Stimulated activated CD8-positive, alpha-beta memory T cell treated with anti-CD3 and anti-CD28 coated beads, Interleukin-2, amount 100 ng/mL, for 1 hour (primary cell): ENCODE measurements around the gene MRTFB.
"Not testable (repeated sequence)": the region's sequence is repeated elsewhere in the genome, so short reads cannot be mapped to it uniquely, and the experiment has no call there.

ENCODE experiments used
- DNase-seq, 2 donors: peaks; one replicate each; pipeline ENCODE4 v3.0.0-alpha.2; 2020; ENCODE audit warnings: low read depth in 2 of 2

MRTFB gene

DNA sequence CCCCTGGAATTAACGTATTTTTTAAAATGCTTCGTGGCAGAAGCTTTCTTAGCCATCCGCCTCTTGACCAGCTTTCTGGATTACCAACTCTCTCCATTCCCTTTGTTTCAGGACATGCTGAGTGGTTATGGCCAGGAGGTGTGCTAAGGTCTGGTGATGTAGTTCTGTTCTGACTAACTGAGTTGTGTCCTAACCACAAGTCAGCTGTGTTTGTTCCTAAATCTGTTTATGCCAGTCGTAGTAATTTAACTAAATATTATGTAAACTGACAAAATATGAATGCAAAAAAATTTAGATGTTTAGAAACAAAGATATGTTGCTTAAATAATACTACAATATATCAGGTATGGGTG, 61.6 kb downstream of the MRTFB start:
- DNase-seq = no peak

DNA sequence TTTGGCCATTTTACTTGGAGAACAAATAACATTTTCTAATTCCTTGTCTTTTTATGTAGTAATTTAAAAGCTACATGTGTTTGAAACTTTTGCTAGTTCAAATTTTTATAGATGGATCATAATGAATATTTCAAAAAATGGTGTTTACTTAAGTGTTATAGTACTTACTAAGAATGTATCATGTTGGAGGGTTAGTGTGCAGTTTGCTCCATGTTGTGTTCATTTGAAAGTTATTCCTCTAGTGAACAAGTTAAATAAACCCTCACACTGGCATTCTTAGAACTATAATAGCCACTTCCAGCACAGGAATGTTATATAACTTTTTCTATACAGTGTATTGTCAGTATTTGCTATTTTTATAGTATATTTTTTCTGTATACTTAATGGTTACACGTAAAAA, 62.8 kb downstream of the MRTFB start:
- DNase-seq = no peak

GRCh38 chr16:14135704-14136103, 64.6 kb downstream of the MRTFB start:
- DNase-seq = no peak

GRCh38 chr16:14139872-14140271, 68.8 kb downstream of the MRTFB start:
- no peak for DNase-seq

GRCh38 chr16:14140923-14141322, 69.8 kb downstream of the MRTFB start:
- no peak for DNase-seq

- no peak for DNase-seq
These were observed 75.3 kb downstream of the MRTFB start for GRCh38 chr16:14146445-14146844.

DNA sequence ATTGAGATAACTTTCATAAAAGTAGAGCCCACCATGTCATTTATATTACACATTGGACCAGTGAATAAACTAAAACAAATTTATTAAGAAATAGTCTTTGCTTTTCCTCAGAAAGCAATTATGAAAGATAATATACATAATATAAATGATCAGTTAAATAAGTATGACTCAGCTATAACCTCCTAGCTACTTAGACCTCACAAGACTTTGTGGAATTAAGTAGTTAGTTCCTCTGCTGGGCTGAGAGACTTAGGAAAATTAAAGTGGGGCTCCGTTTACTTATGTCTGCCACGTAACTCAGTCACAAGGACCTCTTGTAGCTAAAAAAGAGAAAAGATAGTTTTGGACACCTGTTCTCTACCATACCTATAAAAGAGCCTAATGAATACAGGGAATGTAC, 76.9 kb downstream of the MRTFB start:
- DNase-seq = no peak

DNA sequence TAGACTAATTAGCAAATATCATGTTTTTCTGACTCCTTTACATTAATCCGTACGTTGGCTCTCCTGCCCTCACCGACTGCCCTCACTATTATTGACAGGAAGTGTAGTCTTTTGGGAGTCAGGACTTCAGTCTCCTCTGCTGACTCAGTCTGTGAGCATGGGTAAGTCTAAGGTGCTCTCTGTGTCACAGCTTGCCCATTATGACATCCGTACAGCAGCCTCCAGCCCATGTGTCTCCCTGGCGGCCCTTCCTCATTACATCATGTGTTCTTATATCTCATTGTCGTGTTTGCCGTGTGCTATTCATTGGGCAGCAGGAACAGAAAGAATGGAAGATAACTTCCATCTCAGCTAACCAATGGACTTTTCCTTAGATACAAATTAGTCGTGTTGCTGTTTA, 77.5 kb downstream of the MRTFB start:
- no peak for DNase-seq

DNA sequence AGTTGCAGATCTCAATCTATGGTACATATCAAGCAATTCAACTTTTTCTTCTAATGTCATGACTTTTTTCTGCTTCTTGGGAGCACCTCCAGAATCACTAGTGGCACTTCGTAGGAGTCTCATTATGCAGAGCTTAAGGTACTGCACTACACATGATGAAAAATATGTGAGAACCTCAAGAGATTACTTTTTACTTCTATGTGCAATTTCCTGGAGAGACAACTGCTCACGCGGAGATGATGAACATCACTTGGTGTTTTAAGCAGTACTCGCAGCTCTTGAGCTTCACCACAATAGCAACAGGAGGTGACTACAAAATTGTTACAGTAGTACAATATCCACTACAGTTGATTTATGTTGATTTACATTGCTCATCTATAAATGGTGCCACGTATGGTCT, 79.7 kb downstream of the MRTFB start:
- no peak for DNase-seq

GRCh38 chr16:14151256-14152030, 80.3 kb downstream of the MRTFB start:
- DNase-seq = no peak

DNA sequence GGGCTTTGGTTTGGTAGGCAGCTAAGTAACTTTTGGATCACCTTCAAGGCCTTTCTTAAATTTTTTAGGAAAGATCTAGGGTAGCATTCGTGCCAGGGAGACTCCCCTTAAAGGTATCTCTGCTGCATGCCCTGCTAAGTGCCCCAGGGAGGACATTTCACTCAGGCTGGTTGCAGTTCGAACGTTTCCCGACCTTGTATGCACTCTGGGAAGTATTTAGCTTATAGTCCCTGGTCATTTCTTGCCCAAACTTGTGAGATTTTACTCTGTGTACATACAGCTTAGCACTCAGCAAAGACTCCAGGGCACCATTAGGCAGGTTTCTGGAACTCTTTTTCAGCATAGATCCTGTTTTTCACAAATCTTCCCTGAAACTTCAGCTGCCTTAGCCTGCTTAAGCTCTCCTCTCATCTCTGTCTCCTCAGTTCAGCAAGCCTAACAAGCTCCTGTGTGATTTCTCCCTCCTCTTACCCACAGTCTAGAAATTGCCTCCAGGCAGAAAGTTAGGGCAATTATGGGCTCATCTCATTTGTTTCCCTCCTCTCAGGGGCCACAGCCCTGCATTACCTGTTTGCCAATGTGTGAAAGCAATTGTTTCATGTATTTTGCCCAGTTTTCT, 84.6 kb downstream of the MRTFB start:
- no peak for DNase-seq

GRCh38 chr16:14164916-14165662, 94.0 kb downstream of the MRTFB start:
- DNase-seq = no peak

- DNase-seq = no peak
These were observed 97.0 kb downstream of the MRTFB start for GRCh38 chr16:14168146-14168545.

GRCh38 chr16:14172200-14172809, 101.2 kb downstream of the MRTFB start:
- DNase-seq = no peak

- DNase-seq = no peak
These were observed 104.0 kb downstream of the MRTFB start for GRCh38 chr16:14175086-14175485.

DNA sequence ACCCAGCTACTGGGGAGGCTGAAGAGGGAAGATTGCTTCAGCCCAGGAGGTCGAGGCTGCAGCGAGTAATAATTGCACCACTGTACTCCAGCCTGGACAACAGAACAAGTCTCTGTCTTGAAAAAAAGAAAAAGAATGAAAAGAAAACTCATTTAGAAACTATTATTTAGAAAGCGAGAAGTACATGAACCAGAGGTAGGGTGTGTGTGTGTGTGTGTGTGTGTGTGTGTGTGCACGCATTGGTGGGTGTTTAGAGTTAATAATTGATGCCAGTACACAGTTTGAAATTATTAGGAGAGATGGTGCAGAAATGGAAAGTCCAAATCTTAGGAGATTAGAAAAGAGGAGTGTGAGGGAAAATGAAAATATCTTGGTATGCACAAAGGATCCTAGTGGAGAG, 106.6 kb downstream of the MRTFB start:
- DNase-seq = no peak

DNA sequence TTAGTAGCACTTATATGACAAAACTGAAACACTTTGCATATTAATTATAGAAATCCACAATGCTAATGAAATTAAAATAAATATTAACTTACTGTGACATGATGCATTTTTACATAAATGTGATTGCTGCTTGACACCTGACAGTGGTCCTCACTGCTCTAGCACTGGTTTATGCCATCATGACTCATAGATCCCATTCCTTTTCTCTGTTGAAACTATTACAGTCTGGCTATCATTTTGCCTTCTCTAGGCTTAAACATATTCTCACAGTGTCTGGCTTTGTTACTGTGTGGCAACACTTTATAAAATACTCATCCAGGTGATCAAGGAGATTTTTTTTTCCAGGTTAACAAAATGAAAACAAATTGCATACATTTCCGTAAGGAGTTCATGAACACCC, 108.0 kb downstream of the MRTFB start:
- no peak for DNase-seq

- no peak for DNase-seq
These were observed 109.4 kb downstream of the MRTFB start for GRCh38 chr16:14180481-14180944.

DNA sequence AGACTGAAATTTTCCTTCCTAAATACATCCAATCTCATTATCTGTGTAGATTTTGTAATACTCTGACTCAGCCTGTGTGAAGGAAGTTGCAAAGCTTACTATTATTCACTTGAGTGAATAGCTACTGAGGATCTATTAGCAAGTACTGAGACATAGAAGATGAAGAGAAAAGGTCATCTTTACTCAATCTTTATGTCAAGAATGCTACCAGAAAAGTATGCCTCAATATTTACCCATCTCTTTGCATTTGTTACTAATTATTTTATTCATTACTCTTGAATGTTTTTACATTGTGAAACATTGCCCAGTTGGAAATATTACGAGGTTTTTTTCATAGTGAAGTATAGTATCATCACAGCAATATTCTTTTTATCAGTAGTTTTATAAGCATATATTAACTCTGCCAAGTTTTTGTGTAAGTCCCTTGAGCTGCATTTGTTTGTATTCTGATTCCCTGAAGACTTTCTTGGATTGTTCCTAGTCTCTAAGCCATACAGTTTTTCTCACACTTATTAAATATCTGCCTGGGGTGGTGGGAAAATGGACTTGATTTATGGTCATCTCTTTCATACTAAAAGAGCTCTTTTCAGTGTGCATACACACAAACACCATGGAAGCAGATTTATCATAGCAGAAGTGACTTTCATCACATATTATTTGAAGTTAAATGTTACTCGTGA, 110.4 kb downstream of the MRTFB start:
- DNase-seq = no peak

GRCh38 chr16:14182999-14183398, 111.9 kb downstream of the MRTFB start:
- no peak for DNase-seq

DNA sequence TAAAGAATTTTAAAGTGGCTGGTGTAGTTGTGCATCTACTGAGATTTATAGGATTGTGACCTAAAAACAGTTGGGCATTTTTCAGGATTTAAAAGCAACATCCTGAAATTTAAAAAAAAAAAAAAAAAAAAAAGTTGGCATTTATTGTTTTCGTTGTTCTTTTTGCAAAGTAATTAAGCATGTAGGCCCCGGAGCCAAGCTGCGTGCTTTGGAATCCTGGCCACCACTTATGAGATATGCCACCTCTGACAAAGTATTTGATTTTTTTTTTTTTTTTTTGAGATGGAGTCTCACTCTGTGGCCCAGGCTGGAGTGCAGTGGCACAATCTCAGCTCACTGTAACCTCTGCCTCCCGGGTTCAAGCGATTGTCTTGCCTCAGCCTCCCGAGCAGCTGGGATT, 112.8 kb downstream of the MRTFB start:
- DNase-seq = not testable (repeated sequence)
